Skeletal muscle satellite cell (primary cell): ENCODE data around the gene TUBB2A.
A peak's percentile ranks its signal among the peaks of the same experiment; 100 is the strongest.
"Not testable (repeated sequence)": the region's sequence is repeated elsewhere in the genome, so short reads cannot be mapped to it uniquely, and the experiment has no call there.

ENCODE experiments used
- H3K27me3 ChIP-seq: 2 replicates; pipeline ENCODE4 v1.7.0; 2013; ENCODE audit warnings: low read length; ENCODE audit not compliant: control insufficient read depth, insufficient read depth
- H3K36me3 ChIP-seq: 2 replicates; pipeline ENCODE4 v1.7.0; 2013; ENCODE audit warnings: mild to moderate bottlenecking, control low read depth, low read length; ENCODE audit not compliant: insufficient read depth
- H3K4me1 ChIP-seq: 2 replicates; pipeline ENCODE4 v1.7.0; 2013; ENCODE audit warnings: low read length; ENCODE audit not compliant: control insufficient read depth, insufficient read depth
- H3K4me2 ChIP-seq: 2 replicates; pipeline ENCODE4 v1.7.0; 2013; ENCODE audit warnings: mild to moderate bottlenecking, low read length
- H3K4me3 ChIP-seq: 2 replicates; pipeline ENCODE4 v1.7.0; 2013; ENCODE audit warnings: low read length
- H3K9ac ChIP-seq: 2 replicates; pipeline ENCODE4 v1.7.0; 2013; ENCODE audit warnings: mild to moderate bottlenecking, low read depth, low read length, moderate library complexity
- H3K9me3 ChIP-seq: replicated peaks from 2 replicates; pipeline ENCODE4 v1.7.0; 2013; ENCODE audit warnings: mild to moderate bottlenecking, control low read depth, low read length

TUBB2A gene

DNA sequence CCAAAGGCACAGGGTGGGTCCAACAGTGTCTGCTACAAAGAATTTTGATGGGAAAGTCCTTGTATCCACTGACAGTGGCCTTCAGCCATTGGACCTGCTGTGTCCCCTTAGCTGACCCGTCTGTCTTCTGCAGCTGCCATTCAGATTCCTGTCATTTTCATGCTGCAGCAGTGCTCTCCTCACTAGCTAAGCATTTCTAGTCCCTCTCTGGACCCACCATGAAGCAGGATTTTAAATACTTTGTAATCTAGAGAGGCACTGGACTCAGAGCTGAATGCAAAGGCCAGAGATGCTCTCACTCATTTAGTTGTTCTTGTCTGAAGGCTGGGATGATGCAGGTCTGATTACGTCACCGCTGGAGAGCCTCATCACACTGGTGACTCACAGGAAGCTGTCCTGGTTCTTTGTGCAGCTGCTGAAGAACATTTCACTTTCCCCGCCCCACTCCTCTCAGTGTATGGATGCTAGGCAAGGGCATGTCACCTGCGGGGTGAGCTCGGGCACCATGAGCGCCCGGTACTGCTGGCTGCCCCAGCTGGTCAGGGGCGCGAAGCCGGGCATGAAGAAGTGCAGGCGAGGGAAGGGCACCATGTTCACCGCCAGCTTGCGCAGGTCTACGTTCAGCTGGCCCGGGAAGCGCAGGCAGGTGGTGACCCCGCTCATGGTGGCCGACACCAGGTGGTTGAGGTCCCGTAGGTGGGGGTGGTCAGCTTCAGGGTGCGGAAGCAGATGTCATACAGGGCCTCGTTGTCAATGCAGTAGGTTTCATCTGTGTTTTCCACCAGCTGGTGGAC is 19.4 kb upstream of the TUBB2A start:
- H3K9me3 ChIP-seq: no peaks in the 10 kb centered on the region
- H3K4me2 ChIP-seq: no peak overlapping the region
- no peaks in the 10 kb centered on the region for H3K36me3 ChIP-seq
- H3K4me3 ChIP-seq: no peak overlapping the region
- H3K9ac ChIP-seq: no peak overlapping the region
- peaks cover 6% of the 10 kb centered on the region for H3K4me1 ChIP-seq
- H3K27me3 ChIP-seq: peaks cover 5% of the 10 kb centered on the region

DNA sequence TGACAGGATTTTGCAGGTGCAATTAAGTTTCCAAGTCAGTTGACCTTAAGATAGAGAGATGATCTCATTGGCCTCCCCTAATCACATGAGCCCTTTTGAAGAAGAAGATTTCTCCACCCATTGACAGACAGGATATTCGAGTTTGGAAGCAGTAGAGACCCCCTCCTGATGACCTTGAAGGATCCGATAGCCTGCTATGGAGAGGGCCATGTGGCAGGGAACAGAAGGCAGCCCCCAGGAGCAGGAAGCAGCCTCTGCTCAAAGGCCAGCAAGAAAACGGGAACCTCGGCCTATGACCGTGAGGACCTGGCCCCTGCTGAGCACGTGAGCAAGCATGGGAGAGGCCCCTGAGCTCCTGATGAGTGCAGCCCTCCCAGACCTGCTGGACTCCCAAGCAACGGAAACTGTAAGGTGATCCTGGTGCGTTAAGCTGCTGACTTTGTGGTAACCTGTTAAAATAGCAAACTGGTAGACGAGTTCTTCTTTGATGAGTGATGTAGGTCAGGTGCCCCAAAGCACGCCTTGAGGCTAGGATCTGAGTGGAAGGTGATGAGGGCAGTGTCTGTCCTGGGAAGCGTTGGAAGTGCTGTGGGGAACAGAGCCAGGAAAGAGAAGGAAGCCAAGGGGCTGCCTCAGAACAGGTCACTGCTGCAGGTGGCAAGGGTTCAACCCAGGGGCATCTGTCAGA is 18.5 kb upstream of the TUBB2A start:
- peaks cover 6% of the 10 kb centered on the region for H3K4me1 ChIP-seq
- no peak overlapping the region for H3K4me3 ChIP-seq
- no peak overlapping the region for H3K9ac ChIP-seq
- H3K9me3 ChIP-seq: no peaks in the 10 kb centered on the region
- no peaks in the 10 kb centered on the region for H3K27me3 ChIP-seq
- H3K4me2 ChIP-seq: no peak overlapping the region
- no peaks in the 10 kb centered on the region for H3K36me3 ChIP-seq

DNA sequence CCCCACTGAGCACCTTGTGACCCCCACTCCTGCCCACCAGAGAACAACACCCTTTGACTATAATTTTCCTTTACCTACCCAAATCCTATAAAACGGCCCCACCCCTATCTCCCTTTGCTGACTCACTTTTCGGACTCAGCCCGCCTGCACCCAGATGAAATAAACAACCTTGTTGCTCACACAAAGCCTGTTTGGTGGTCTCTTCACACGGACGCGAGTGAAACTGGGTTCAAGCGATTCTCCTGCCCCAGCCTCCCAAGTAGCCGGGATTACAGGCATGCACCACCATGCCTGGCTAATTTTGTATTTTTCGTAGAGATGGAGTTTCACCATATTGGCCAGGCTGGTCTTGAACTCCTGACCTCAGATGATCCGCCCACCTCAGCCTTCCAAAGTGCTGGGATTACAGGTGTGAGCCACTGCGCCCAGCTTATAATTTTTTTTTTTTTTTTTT is 16.3 kb upstream of the TUBB2A start:
- H3K4me1 ChIP-seq, H3K4me3 ChIP-seq, H3K36me3 ChIP-seq, H3K27me3 ChIP-seq, H3K9ac ChIP-seq, H3K9me3 ChIP-seq, H3K4me2 ChIP-seq: not testable (repeated sequence)

DNA sequence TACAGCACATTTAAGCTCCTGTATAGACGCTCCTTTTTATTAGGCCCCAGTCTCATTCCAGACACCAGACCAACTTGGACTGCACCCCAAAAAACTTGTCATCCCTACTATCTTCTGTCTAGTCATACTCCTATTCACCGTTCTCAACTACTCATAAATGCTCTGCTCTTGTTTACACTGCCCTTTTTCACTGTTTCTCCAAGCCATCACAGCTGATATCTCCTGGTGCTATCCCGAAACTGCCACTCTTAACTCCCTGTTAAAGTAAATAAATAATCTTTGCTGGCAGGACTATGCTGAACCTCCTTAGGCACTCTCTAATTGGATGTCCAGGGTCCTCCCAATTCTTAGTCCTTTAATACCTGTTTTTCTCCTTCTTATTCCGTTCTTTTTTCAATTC is 15.4 kb upstream of the TUBB2A start:
- H3K27me3 ChIP-seq, H3K36me3 ChIP-seq, H3K4me3 ChIP-seq, H3K4me1 ChIP-seq, H3K4me2 ChIP-seq, H3K9me3 ChIP-seq, H3K9ac ChIP-seq: not testable (repeated sequence)

DNA sequence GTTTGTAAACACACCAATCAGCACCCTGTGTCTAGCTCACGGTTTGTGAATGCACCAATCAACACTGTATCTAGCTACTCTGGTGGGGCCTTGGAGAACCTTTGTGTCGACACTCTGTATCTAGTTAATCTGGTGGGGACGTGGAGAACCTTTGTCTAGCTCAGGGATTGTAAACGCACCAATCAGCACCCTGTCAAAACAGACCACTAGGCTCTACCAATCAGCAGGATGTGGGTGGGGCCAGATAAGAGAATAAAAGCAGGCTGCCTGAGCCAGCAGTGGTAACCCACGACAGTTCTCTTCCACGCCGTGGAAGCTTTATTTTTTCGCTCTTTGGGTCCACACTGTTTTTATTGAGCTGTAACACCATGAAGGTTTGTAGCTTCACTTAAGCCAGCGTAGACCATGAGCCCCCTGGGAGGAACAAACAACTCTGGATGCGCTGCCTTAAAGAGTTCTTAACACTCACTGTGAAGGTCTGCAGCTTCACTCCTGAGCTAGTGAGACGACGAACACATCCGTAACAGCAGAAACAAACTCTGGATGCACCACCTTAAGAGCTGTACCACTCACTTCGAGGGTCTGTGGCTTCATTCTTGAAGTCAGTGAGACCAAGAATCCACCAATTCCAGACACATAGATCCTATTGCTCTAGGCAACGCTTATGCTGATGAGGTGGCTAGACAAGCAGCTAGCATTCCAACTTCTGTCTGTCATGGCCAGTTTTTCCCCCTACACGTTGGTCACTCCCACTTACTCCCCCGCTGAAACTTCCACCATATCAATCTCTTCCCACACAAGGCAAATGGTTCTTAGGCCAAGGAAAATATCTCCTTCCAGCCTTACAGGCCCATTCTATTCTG is 14.2 kb upstream of the TUBB2A start:
- not testable (repeated sequence) for H3K4me1 ChIP-seq, H3K9ac ChIP-seq, H3K4me3 ChIP-seq, H3K9me3 ChIP-seq, H3K4me2 ChIP-seq, H3K27me3 ChIP-seq, H3K36me3 ChIP-seq

DNA sequence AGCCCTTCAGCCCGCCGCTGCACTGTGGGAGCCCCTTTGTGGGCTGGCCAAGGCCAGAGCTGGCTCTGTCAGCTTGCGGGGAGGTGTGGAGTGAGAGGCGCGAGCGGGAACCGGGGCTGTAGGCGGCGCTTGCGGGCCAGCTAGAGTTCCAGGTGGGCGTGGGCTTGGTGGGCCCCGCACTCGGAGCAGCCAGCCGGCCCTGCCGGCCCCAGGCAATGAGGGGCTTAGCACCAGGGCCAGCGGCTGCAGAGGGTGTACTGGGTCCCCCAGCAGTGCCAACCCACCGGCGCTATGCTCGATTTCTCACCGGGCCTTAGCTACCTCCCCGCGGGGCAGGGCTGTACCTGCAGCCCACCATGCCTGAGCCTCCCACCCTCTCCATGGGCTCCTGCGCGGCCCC is 13.3 kb upstream of the TUBB2A start:
- H3K4me1 ChIP-seq: not testable (repeated sequence)

DNA sequence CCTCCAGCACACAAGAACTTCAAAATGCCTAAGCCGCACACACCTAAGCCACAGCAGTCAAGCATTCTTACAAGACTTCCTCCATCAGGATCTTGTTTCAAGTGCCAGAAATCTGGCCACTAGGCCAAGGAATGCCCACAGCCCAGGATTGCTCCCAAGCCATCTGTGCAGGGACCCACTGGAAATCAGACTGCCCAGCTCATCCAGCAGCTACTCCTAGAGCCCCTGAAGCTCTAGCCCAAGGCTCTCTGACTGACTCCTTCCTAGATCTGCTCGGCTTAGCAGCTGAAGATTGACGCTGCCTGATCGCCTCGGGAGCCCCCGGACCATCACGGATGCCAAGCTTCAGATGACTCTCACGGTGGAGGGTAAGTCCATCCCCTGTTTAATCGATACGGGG is 10.7 kb upstream of the TUBB2A start:
- not testable (repeated sequence) for H3K9ac ChIP-seq, H3K4me3 ChIP-seq, H3K9me3 ChIP-seq

More for the DNA sequence above, 13.3 kb upstream of the TUBB2A start:
- not testable (repeated sequence) for H3K4me3 ChIP-seq, H3K36me3 ChIP-seq, H3K4me2 ChIP-seq, H3K27me3 ChIP-seq, H3K9me3 ChIP-seq, H3K9ac ChIP-seq

DNA sequence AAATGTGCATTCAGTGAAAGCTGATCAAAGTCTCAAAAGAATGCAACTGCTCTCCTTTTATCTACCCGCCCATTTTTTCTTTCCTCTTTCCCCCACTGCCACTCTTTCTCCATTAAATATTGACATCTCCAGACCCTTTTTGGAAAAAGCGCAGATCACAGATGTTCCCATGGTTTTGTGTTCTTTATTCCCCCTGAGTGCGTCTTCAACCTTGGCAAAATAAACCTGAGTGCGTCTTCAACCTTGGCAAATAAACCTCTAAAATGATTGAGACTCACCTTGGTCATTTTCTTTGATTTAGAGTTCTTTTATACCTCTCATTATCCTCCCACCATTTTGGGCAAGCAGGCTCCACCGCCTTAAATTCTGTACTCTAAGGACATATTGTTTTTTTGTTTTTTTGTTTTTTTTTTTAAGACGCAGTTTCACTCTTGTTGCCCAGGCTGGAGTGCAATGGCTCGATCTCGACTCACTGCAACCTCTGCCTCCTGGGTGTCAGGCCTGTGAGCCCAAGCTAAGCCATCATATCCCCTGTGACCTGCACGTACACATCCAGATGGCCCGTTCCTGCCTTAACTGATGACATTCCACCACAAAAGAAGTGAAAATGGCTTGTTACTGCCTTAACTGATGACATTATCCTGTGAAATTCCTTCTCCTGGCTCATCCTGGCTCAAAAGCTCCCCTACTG is 9.3 kb upstream of the TUBB2A start:
- H3K27me3 ChIP-seq, H3K36me3 ChIP-seq, H3K4me3 ChIP-seq, H3K4me2 ChIP-seq, H3K9ac ChIP-seq, H3K9me3 ChIP-seq: not testable (repeated sequence)
- peaks cover 14% of the 10 kb centered on the region for H3K4me1 ChIP-seq

More for the DNA sequence above, 10.7 kb upstream of the TUBB2A start:
- not testable (repeated sequence) for H3K4me1 ChIP-seq, H3K4me2 ChIP-seq, H3K27me3 ChIP-seq, H3K36me3 ChIP-seq

DNA sequence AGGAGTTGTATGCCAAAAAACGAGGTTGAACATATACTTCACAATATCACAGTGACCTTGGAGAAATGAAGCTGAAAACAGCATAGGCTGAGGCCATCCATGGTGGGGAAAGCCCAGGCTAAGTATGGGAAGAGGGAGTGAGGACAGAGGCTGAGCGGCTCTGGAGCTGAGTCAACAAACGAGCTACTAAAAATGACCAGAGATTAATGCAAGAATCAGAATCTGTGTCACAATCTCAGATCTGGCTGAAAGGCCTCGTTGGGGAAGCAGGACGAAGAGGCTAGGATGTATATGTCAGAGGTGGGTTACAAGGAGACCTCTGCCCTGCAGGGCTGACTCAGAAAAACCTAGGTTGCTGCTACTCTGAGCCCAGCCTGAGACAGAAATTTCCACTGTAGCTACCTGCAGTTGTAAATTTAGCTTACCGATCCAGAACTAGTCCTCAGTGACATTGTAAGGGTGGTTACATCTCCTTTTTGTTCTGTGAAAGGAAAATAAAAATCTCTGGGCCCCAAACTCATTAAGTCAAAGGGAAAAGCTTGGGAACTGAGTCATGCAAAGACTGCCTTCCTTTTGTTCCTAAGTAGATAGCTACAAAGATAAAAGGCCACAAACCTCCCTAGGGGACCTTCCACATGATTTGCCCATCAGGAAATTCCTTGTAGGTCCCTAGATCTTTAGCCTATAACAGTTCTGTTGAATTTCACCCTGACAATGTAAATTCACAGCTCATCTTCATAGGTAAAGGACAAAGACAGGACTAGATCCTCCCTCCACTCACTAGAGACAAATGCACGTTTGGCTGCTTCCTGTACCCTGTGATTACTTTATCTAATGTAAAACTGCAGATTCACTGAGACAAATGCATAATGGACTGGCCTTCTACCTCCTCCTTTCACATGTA is 8.5 kb upstream of the TUBB2A start:
- H3K4me2 ChIP-seq: peak overlapping the region; percentile 15
- no peak overlapping the region for H3K9ac ChIP-seq
- no peaks in the 10 kb centered on the region for H3K36me3 ChIP-seq
- H3K9me3 ChIP-seq: no peaks in the 10 kb centered on the region
- peaks cover 14% of the 10 kb centered on the region for H3K4me1 ChIP-seq
- H3K27me3 ChIP-seq: no peaks in the 10 kb centered on the region
- H3K4me3 ChIP-seq: no peak overlapping the region

DNA sequence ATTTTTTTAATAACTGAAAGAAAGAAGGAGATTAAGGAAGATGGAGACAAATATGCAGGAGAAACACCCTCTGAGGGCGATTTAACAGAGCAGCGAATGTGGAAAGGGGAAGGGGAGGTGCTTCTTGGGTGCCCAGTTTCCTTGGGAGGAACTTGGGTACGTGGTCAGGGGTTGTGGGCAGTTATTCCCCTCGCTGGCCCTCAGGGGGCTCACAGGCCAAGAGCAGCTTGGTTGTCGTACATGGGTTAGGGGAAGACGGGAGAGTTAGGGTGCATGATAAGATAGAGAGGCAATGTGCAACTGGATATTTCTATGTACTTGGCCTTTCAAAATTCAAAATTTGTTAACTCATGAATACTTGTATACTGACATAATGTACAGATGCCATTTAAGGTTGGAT is 7.0 kb upstream of the TUBB2A start:
- H3K4me2 ChIP-seq: no peak overlapping the region
- H3K9me3 ChIP-seq: no peaks in the 10 kb centered on the region
- no peak overlapping the region for H3K9ac ChIP-seq
- H3K27me3 ChIP-seq: no peaks in the 10 kb centered on the region
- H3K4me3 ChIP-seq: no peak overlapping the region
- H3K36me3 ChIP-seq: no peaks in the 10 kb centered on the region
- peaks cover 14% of the 10 kb centered on the region for H3K4me1 ChIP-seq
